H9 (cell line): ENCODE measurements around the gene NEBL. TPM values are rescaled to one million over a fixed set of nuclear protein-coding genes. Genes with fewer than 3 reads are reported as not detected.

Experiments used
- DNase-seq: peaks from one replicate; pipeline ENCODE4 v3.0.0-alpha.2; 2017
- H2AFZ ChIP-seq: one replicate; pipeline ENCODE4 v1.6.1; 2013; ENCODE audit warnings: mild to moderate bottlenecking, low read length, control low read depth, moderate library complexity
- H2AK5ac ChIP-seq: 2 replicates; pipeline ENCODE4 v1.6.1; 2013; ENCODE audit warnings: low read length, control low read depth, mixed read lengths; ENCODE audit not compliant: insufficient read length
- H2BK120ac ChIP-seq: one replicate; pipeline ENCODE4 v1.6.1; 2013; ENCODE audit warnings: low read depth, mild to moderate bottlenecking, low read length, control low read depth, inconsistent platforms; ENCODE audit not compliant: poor library complexity, severe bottlenecking
- H2BK12ac ChIP-seq: 2 replicates; pipeline ENCODE4 v1.6.1; 2013; ENCODE audit warnings: low read length, control low read depth, mixed read lengths, low read depth; ENCODE audit not compliant: insufficient read length
- H2BK15ac ChIP-seq: 2 replicates; pipeline ENCODE4 v1.6.1; 2013; ENCODE audit warnings: low read depth, low read length, control low read depth
- H2BK20ac ChIP-seq: one replicate; pipeline ENCODE4 v1.6.1; 2013; ENCODE audit warnings: low read depth, mild to moderate bottlenecking, low read length, control low read depth, inconsistent platforms; ENCODE audit not compliant: poor library complexity, severe bottlenecking
- H2BK5ac ChIP-seq: 2 replicates; pipeline ENCODE4 v1.6.1; 2013; ENCODE audit warnings: low read length, control low read depth, mixed read lengths; ENCODE audit not compliant: insufficient read length
- H3K14ac ChIP-seq: 2 replicates; pipeline ENCODE4 v1.6.1; 2013; ENCODE audit warnings: low read length, control low read depth; ENCODE audit not compliant: insufficient read depth
- H3K18ac ChIP-seq: 2 replicates; pipeline ENCODE4 v1.6.1; 2013; ENCODE audit warnings: low read depth, mild to moderate bottlenecking, mixed read lengths, low read length, control low read depth; ENCODE audit not compliant: insufficient read length
- H3K23ac ChIP-seq: 2 replicates; pipeline ENCODE4 v1.6.1; 2013; ENCODE audit warnings: low read length, control low read depth, mixed read lengths, low read depth; ENCODE audit not compliant: insufficient read length
- H3K23me2 ChIP-seq: 2 replicates; pipeline ENCODE4 v1.6.1; 2013; ENCODE audit warnings: low read depth, mild to moderate bottlenecking, mixed read lengths, low read length, control low read depth; ENCODE audit not compliant: insufficient read length, poor library complexity, severe bottlenecking
- H3K27ac ChIP-seq: 2 replicates; pipeline ENCODE4 v1.5.1; 2013; ENCODE audit warnings: low read length, control low read depth, mixed read lengths, low read depth; ENCODE audit not compliant: insufficient read length
- H3K27me3 ChIP-seq: 2 replicates; pipeline ENCODE4 v1.6.1; 2013; ENCODE audit warnings: low read length, control low read depth, inconsistent platforms; ENCODE audit not compliant: insufficient read depth
- H3K4ac ChIP-seq: 2 replicates; pipeline ENCODE4 v1.6.1; 2013; ENCODE audit warnings: low read depth, mild to moderate bottlenecking, control low read depth, inconsistent platforms, low read length, moderate library complexity
- H3K4me1 ChIP-seq: 2 replicates; pipeline ENCODE4 v1.6.1; 2013; ENCODE audit warnings: low read length, control low read depth, inconsistent platforms; ENCODE audit not compliant: insufficient read depth
- H3K4me2 ChIP-seq: 2 replicates; pipeline ENCODE4 v1.6.1; 2013; ENCODE audit warnings: low read length, control low read depth, mixed read lengths; ENCODE audit not compliant: insufficient read length, insufficient read depth
- H3K56ac ChIP-seq: 2 replicates; pipeline ENCODE4 v1.6.1; 2013; ENCODE audit warnings: low read depth, mild to moderate bottlenecking, mixed read lengths, low read length, control low read depth; ENCODE audit not compliant: insufficient read length
- H3K79me1 ChIP-seq: 2 replicates; pipeline ENCODE4 v1.6.1; 2013; ENCODE audit warnings: low read depth, mild to moderate bottlenecking, moderate library complexity, low read length, control low read depth, inconsistent platforms; ENCODE audit not compliant: insufficient read depth, poor library complexity, severe bottlenecking
- H3K79me2 ChIP-seq: 2 replicates; pipeline ENCODE4 v1.6.1; 2013; ENCODE audit warnings: low read length, control low read depth, inconsistent platforms; ENCODE audit not compliant: insufficient read depth
- H3K9ac ChIP-seq: 2 replicates; pipeline ENCODE4 v1.6.1; 2013; ENCODE audit warnings: low read length, control low read depth, mixed read lengths; ENCODE audit not compliant: insufficient read length; ENCODE audit errors: extremely low read depth
- H3K9me3 ChIP-seq: one replicate; pipeline ENCODE4 v1.6.1; 2013; ENCODE audit warnings: low read depth, low read length, inconsistent platforms; ENCODE audit not compliant: control insufficient read depth
- H3T11ph ChIP-seq: one replicate; pipeline ENCODE4 v1.6.1; 2013; ENCODE audit warnings: mild to moderate bottlenecking, low read length, control low read depth, inconsistent platforms
- H4K20me1 ChIP-seq: one replicate; pipeline ENCODE4 v1.6.1; 2013; ENCODE audit not compliant: control insufficient read depth, insufficient read length, insufficient read depth
- H4K5ac ChIP-seq: 2 replicates; pipeline ENCODE4 v1.6.1; 2013; ENCODE audit warnings: low read depth, mild to moderate bottlenecking, mixed read lengths, low read length, control low read depth; ENCODE audit not compliant: insufficient read length
- H4K8ac ChIP-seq: replicated peaks from 2 replicates; pipeline ENCODE4 v1.6.1; 2013; ENCODE audit warnings: low read length, control low read depth, mixed read lengths, low read depth; ENCODE audit not compliant: insufficient read length
- H4K91ac ChIP-seq: 2 replicates; pipeline ENCODE4 v1.6.1; 2013; ENCODE audit warnings: low read depth, mild to moderate bottlenecking, moderate library complexity, mixed read lengths, low read length, control low read depth; ENCODE audit not compliant: insufficient read length
- H3K27ac Mint-ChIP-seq, 3 experiments: 2 replicates in 2 of 3; 3 replicates in 1 of 3; pipeline ENCODE4 v1.8.0; 2020 to 2021; ENCODE audit warnings: mixed read lengths in 3 of 3, mild to moderate bottlenecking in 1 of 3, moderate library complexity in 1 of 3
- H3K27me3 Mint-ChIP-seq: 2 replicates; pipeline ENCODE4 v1.8.0; 2021; ENCODE audit warnings: low read depth, mild to moderate bottlenecking, moderate library complexity, mixed read lengths
- H3K36me3 Mint-ChIP-seq, 3 experiments: 2 replicates in 2 of 3; 3 replicates in 1 of 3; pipeline ENCODE4 v1.8.0; 2020 to 2021; ENCODE audit warnings: low read depth in 3 of 3, mixed read lengths in 3 of 3; ENCODE audit not compliant: insufficient read depth in 1 of 3
- H3K4me1 Mint-ChIP-seq, 2 experiments: 2 replicates each; pipeline ENCODE4 v1.8.0; 2020; ENCODE audit warnings: mixed read lengths in 2 of 2
- H3K4me3 Mint-ChIP-seq, 2 experiments: 2 replicates in 1 of 2; 3 replicates in 1 of 2; pipeline ENCODE4 v1.8.0; 2020 to 2021; ENCODE audit warnings: mild to moderate bottlenecking in 2 of 2, mixed read lengths in 2 of 2, moderate library complexity in 1 of 2
- H3K9me3 Mint-ChIP-seq, 2 experiments: 2 replicates in 1 of 2; 3 replicates in 1 of 2; pipeline ENCODE4 v1.8.0; 2020; ENCODE audit warnings: mild to moderate bottlenecking in 2 of 2, mixed read lengths in 2 of 2, moderate library complexity in 1 of 2
- WGBS: extraction: QIAGEN DNeasy Blood & Tissue Kit; methylation state at CpG from one replicate; pipeline ENCODE4 v1.1.7; 2013; ENCODE audit warnings: missing lambda C conversion rate, low lambda C conversion rate, mixed read lengths; ENCODE audit not compliant: insufficient read length; ENCODE audit errors: extremely low coverage; 5-methylcytosine and 5-hydroxymethylcytosine counted together
- total RNA-seq: library from RNA; stranded (reverse); gene quantifications from 2 replicates; pipeline ENCODE4 v1.2.1, GENCODE V29; 2021
- TF ChIP-seq, protein P1 (sequence below): fragments of 200-600 bp; sonication (generic); conservative IDR thresholded peaks from 3 replicates; pipeline ENCODE4 v1.8.0; 2021; ENCODE audit warnings: antibody characterized with exemption, mild to moderate bottlenecking

NEBL gene
- total RNA-seq, 1 experiment from 2014 or later, result 20.9 TPM

DNA sequence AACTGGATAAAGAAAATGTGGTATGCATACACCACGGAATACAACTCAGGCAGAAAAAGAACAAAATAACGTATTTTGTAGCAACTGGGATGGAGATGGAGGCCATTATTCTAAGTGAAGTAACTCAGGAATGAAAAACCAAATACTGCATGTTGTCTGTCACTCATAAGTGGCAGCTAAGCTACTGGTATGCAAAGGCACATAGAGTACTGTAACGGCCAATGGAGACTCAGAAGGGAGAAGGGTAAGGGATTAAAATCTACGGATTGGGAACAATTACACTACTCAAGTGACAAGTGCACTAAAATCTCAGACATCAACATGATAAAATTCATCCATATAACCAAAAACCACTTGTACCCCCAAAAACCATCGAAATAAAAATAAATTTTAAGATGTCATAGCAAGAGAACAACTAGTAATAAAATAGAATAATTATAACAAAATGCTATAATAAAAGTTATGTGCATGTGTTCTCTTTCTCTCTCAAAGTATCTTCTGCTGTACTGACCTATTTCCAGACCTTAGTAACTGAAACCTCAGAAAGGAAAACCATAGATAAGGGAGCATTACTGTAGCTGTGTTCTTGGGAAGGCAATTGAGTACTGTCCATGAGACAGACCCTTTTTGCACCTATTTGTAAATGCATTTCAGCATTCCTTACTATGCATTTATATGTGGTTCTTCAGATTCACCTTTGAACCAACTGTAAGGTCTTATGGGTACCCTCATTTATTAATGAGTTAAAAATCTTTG lies 6.7 kb upstream of the NEBL start:
- H3K9ac ChIP-seq, result no peak overlapping the region
- no peak overlapping the region for H3K4me2 ChIP-seq
- no peaks in the 10 kb centered on the region for H3K27me3 Mint-ChIP-seq
- H3K14ac ChIP-seq, result no peak overlapping the region
- H4K8ac ChIP-seq, result no peak overlapping the region
- no peak overlapping the region for H2BK5ac ChIP-seq
- H3K4ac ChIP-seq, result no peak overlapping the region
- no peak overlapping the region for H2BK20ac ChIP-seq
- no peak overlapping the region for H3K4me3 Mint-ChIP-seq
- H3K23me2 ChIP-seq, result no peaks in the 10 kb centered on the region
- H3K23ac ChIP-seq, result no peak overlapping the region
- no peaks in the 10 kb centered on the region for H3K9me3 ChIP-seq
- H3K18ac ChIP-seq, result no peak overlapping the region
- H4K5ac ChIP-seq, result no peak overlapping the region
- H2BK120ac ChIP-seq, result no peak overlapping the region
- H3T11ph ChIP-seq, result no peak overlapping the region
- no peak overlapping the region for H3K27ac Mint-ChIP-seq
- no peaks in the 10 kb centered on the region for H3K79me1 ChIP-seq
- no peaks in the 10 kb centered on the region for H3K4me1 ChIP-seq
- H3K9me3 Mint-ChIP-seq, result no peaks in the 10 kb centered on the region; a peak in 1 of 5 replicates
- no peak for DNase-seq
- no peak overlapping the region for H2AK5ac ChIP-seq
- no peaks in the 10 kb centered on the region for H3K79me2 ChIP-seq
- H4K20me1 ChIP-seq, result no peaks in the 10 kb centered on the region
- no peak overlapping the region for H2BK15ac ChIP-seq
- TF ChIP-seq, protein P1, sequence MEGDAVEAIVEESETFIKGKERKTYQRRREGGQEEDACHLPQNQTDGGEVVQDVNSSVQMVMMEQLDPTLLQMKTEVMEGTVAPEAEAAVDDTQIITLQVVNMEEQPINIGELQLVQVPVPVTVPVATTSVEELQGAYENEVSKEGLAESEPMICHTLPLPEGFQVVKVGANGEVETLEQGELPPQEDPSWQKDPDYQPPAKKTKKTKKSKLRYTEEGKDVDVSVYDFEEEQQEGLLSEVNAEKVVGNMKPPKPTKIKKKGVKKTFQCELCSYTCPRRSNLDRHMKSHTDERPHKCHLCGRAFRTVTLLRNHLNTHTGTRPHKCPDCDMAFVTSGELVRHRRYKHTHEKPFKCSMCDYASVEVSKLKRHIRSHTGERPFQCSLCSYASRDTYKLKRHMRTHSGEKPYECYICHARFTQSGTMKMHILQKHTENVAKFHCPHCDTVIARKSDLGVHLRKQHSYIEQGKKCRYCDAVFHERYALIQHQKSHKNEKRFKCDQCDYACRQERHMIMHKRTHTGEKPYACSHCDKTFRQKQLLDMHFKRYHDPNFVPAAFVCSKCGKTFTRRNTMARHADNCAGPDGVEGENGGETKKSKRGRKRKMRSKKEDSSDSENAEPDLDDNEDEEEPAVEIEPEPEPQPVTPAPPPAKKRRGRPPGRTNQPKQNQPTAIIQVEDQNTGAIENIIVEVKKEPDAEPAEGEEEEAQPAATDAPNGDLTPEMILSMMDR, result no peak
- no peak overlapping the region for H2BK12ac ChIP-seq
- H3K27me3 ChIP-seq, result no peaks in the 10 kb centered on the region
- no CpG with 5 or more reads among the region's 5 CpGs for WGBS
- H3K56ac ChIP-seq, result no peak overlapping the region
- peaks cover 0 to 3% (median 0%) of the 10 kb centered on the region in 3 experiments; a peak in 3 of 7 replicates for H3K36me3 Mint-ChIP-seq
- H3K4me1 Mint-ChIP-seq, result no peaks in the 10 kb centered on the region
- no peak overlapping the region for H3K27ac ChIP-seq
- no peak overlapping the region for H2AFZ ChIP-seq
- no peak overlapping the region for H4K91ac ChIP-seq
